GM12878 (cell line): ENCODE results near the gene RPS6KA3. TPM values are rescaled to one million over a fixed set of nuclear protein-coding genes. Genes with fewer than 3 reads are reported as not detected.

Experiments
- ATAC-seq: fragments of 200-7000 bp; cut with Tn5 transposase; 3 replicates; pipeline ENCODE4 v1.9.1; 2020; ENCODE audit warnings: mild to moderate bottlenecking, moderate library complexity
- BruUV-seq: library from RNA; stranded (reverse); fragments of 400-500 nt; replicated peaks from 2 replicates; lab custom pipeline; 2021; lab: Mats Ljungman, UMichigan
- CTCF ChIA-PET: fragments of 300-600 bp; sonication (Branson Sonifier 250); formaldehyde crosslinking; extraction: SDS; loops from one replicate; lab custom pipeline; 2021; ENCODE audit warnings: inconsistent platforms; lab: Yijun Ruan, JAX
- POLR2A ChIA-PET: fragments of 350-600 bp; formaldehyde crosslinking; extraction: SDS; loops from one replicate; lab custom pipeline; 2021; ENCODE audit warnings: inconsistent platforms; lab: Charles Lee
- RAD21 ChIA-PET: fragments of 300-600 bp; sonication (Branson Sonifier 250); formaldehyde crosslinking; loops from one replicate; lab custom pipeline; 2023; ENCODE audit warnings: antibody characterized with exemption; ENCODE audit not compliant: unreplicated experiment; lab: Charles Lee
- SMC1A ChIA-PET: fragments of 300-600 bp; sonication (Branson Sonifier 250); formaldehyde crosslinking; loops from one replicate; lab custom pipeline; 2023; ENCODE audit not compliant: unreplicated experiment, uncharacterized antibody; lab: Charles Lee
- DNase-seq: peaks from one replicate; pipeline ENCODE4 v3.0.0-alpha.2; 2011; ENCODE audit warnings: low read depth, low spot score
- FAIRE-seq: peaks from 3 replicates; lab custom pipeline; 2011; peaks lifted over from hg19 to GRCh38; lab: Jason Lieb, UNC
- H2AFZ ChIP-seq: 2 replicates; pipeline ENCODE4 v1.6.0; 2011; ENCODE audit warnings: low read depth, low read length, control low read depth; ENCODE audit not compliant: control insufficient read depth
- H3K27ac ChIP-seq: 2 replicates; pipeline ENCODE4 v1.5.1; 2011; ENCODE audit warnings: control low read depth; ENCODE audit not compliant: control insufficient read depth, insufficient read depth
- H3K27me3 ChIP-seq, 2 experiments: replicated peaks in 1 of 2; 2 replicates each; pipeline versions ENCODE4 v1.6.0 to v1.6.1; 2011; ENCODE audit warnings: low read length in 1 of 2; ENCODE audit not compliant: control insufficient read depth in 2 of 2, insufficient read depth in 2 of 2
- H3K36me3 ChIP-seq, 2 experiments: 2 replicates each; pipeline ENCODE4 v1.5.1; 2011; ENCODE audit warnings: low read length in 1 of 2; ENCODE audit not compliant: control insufficient read depth in 2 of 2, insufficient read depth in 2 of 2
- H3K4me1 ChIP-seq: 2 replicates; pipeline ENCODE4 v1.6.1; 2011; ENCODE audit warnings: mild to moderate bottlenecking, low read length, moderate library complexity, mixed read lengths; ENCODE audit not compliant: control insufficient read depth, insufficient read depth
- H3K4me2 ChIP-seq: 2 replicates; pipeline ENCODE4 v1.6.0; 2011; ENCODE audit warnings: control low read depth; ENCODE audit not compliant: control insufficient read depth, insufficient read depth
- H3K4me3 ChIP-seq: fragments of 200-600 bp; sonication (generic); 2 replicates; pipeline ENCODE4 v1.5.1; 2016
- H3K79me2 ChIP-seq: 2 replicates; pipeline ENCODE4 v1.6.0; 2011; ENCODE audit warnings: low read length; ENCODE audit not compliant: control insufficient read depth, insufficient read depth
- H3K9ac ChIP-seq: 2 replicates; pipeline ENCODE4 v1.8.0; 2011; ENCODE audit warnings: low read length, control low read depth, mixed read lengths; ENCODE audit not compliant: control insufficient read depth, insufficient read depth
- H3K9me3 ChIP-seq: replicated peaks from 3 replicates; pipeline ENCODE4 v1.5.1; 2011; ENCODE audit warnings: mild to moderate bottlenecking, low read length; ENCODE audit not compliant: control insufficient read depth, insufficient read depth
- H4K20me1 ChIP-seq: 2 replicates; pipeline ENCODE4 v1.6.0; 2011; ENCODE audit not compliant: control insufficient read depth, insufficient read depth
- CHD1 ChIP-seq: IDR thresholded peaks from 2 replicates; pipeline ENCODE4 v1.6.1; 2012; ENCODE audit warnings: low read depth, low read length, improper control_type of control experiment
- JUND ChIP-seq: IDR thresholded peaks from 2 replicates; pipeline ENCODE4 v1.6.1; 2012; ENCODE audit warnings: low read depth, mild to moderate bottlenecking, low read length, improper control_type of control experiment, moderate library complexity
- MYB ChIP-seq: fragments of 150-350 bp; IDR thresholded peaks from 2 replicates; pipeline ENCODE4 v1.6.1; 2014; ENCODE audit warnings: mild to moderate bottlenecking, low read depth, low read length, borderline replicate concordance
- NFYA ChIP-seq: IDR thresholded peaks from 2 replicates; pipeline ENCODE4 v1.6.1; 2011; ENCODE audit warnings: low read depth, mild to moderate bottlenecking, low read length, improper control_type of control experiment, borderline replicate concordance
- NFYB ChIP-seq: IDR thresholded peaks from 2 replicates; pipeline ENCODE4 v1.6.1; 2011; ENCODE audit warnings: low read depth, mild to moderate bottlenecking, low read length, improper control_type of control experiment, moderate library complexity; ENCODE audit not compliant: insufficient read depth
- PAX5 ChIP-seq: IDR thresholded peaks from 2 replicates; pipeline ENCODE4 v1.6.1; 2011; ENCODE audit warnings: low read depth, low read length, borderline replicate concordance
- SMARCA5 ChIP-seq: fragments of 450-650 bp; IDR thresholded peaks from 2 replicates; pipeline ENCODE4 v1.6.1; 2017; ENCODE audit warnings: mild to moderate bottlenecking
- YBX1 ChIP-seq: fragments of 450-650 bp; IDR thresholded peaks from 2 replicates; pipeline ENCODE4 v1.6.1; 2016; ENCODE audit warnings: antibody characterized with exemption
- ZNF687 ChIP-seq: fragments of 450-650 bp; IDR thresholded peaks from 2 replicates; pipeline ENCODE4 v1.6.1; 2017; ENCODE audit warnings: mild to moderate bottlenecking, moderate library complexity
- in situ Hi-C: fragments of 300-500 bp; cut with MboI; formaldehyde crosslinking; loops from 9 replicates; pipeline ENCODE4 v1.14.3; 2018; ENCODE audit warnings: mixed read lengths
- intact Hi-C: fragments of 100-400 bp; cut with micrococcal nuclease; formaldehyde crosslinking; loops from one replicate; pipeline ENCODE4 v1.14.2; 2022; ENCODE audit not compliant: unreplicated experiment
- polyA plus RNA-seq, 11 experiments: library from polyadenylated mRNA; depleted of rRNA in 4 of 11; unstranded in 6 of 11; stranded (reverse) in 5 of 11; fragments of >200 nt; fragmentation: Nextera tagmentation in 4 of 11; fragmentation: Illumina TruSeq in 1 of 11; extraction: Ambion mirVana in 4 of 11; extraction: Trizol in 1 of 11; gene quantifications; 1 replicate in 1 of 11; 2 replicates in 10 of 11; pipeline versions ENCODE4 v1.2.1 to v1.2.3, GENCODE V29; 2011 to 2016; ENCODE audit warnings: inconsistent platforms in 2 of 11, missing spikeins in 2 of 11, low read depth in 1 of 11
- total RNA-seq, 4 experiments: library from RNA; depleted of rRNA in 3 of 4; stranded (reverse); fragments of >200 nt in 3 of 4; fragmentation: Illumina TruSeq in 1 of 4; extraction: Trizol in 1 of 4; gene quantifications; 2 replicates each; pipeline versions ENCODE4 v1.2.1 to v1.2.3, GENCODE V29; 2013 to 2021
- TF ChIP-seq, protein P1 (sequence below): fragments of 450-650 bp; IDR thresholded peaks from 2 replicates; pipeline ENCODE4 v1.6.1; 2018; ENCODE audit warnings: borderline replicate concordance, mild to moderate bottlenecking; ENCODE audit not compliant: partially characterized antibody
- TF ChIP-seq, protein P2 (sequence below): fragments of 450-650 bp; IDR thresholded peaks from 2 replicates; pipeline ENCODE4 v1.6.1; 2017; ENCODE audit warnings: low read depth, mild to moderate bottlenecking, moderate library complexity
- TF ChIP-seq, protein P3 (sequence below): fragments of 450-650 bp; formaldehyde crosslinking; IDR thresholded peaks from 2 replicates; pipeline ENCODE4 v1.4.0; 2022; ENCODE audit warnings: mild to moderate bottlenecking, moderate library complexity

The RPS6KA3 gene
- total and polyA plus RNA-seq, 10 of the 15 experiments (the other 5 are each of a cell fraction or from before 2014, with no cell fraction given), result 2.8 to 35.6 (median 15.8) TPM

DNA sequence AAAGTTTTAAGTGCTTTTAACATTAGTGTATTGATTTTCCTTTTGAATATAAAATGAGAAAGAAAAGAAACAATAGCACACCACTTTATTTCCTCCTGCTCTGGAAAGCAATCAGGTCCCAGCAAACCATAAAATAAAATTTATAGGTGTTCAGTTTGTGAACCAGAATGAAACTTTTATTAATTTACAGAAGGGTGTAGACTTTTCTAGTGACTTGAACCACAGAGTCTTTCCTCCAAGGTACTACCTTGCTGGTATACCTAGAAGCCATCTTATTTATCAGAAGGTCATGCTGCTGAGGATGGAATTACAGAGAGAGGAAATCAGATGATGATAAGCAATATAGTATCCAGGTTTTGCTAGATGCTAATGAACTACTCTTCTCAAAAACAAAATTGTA, 27.6 kb upstream of the RPS6KA3 start:
- no peaks in the 10 kb centered on the region for H3K79me2 ChIP-seq
- H3K27me3 ChIP-seq, result peaks cover 0 to 3% of the 10 kb centered on the region in 2 experiments; a peak in 1 of 4 replicates
- intact Hi-C loops (no loop called here), in situ Hi-C loops (no loop called here)
- ChIA-PET SMC1A (no interaction called here), RAD21 (no interaction called here), CTCF (no interaction called here), POLR2A (no interaction called here)
- no peaks in the 10 kb centered on the region for H3K4me1 ChIP-seq
- FAIRE-seq, result no peak
- no peaks in the 10 kb centered on the region for H3K36me3 ChIP-seq
- H4K20me1 ChIP-seq, result no peaks in the 10 kb centered on the region
- H3K9me3 ChIP-seq, result no peaks in the 10 kb centered on the region
- no peak overlapping the region for H3K4me3 ChIP-seq
- H3K27ac ChIP-seq, result no peak overlapping the region
- H3K9ac ChIP-seq, result no peak overlapping the region
- ATAC-seq, result no peak
- BruUV-seq, result no TSS peak
- DNase-seq, result no peak
- no peak overlapping the region for H2AFZ ChIP-seq
- no peak overlapping the region for H3K4me2 ChIP-seq
- TF ChIP-seq, protein P1, sequence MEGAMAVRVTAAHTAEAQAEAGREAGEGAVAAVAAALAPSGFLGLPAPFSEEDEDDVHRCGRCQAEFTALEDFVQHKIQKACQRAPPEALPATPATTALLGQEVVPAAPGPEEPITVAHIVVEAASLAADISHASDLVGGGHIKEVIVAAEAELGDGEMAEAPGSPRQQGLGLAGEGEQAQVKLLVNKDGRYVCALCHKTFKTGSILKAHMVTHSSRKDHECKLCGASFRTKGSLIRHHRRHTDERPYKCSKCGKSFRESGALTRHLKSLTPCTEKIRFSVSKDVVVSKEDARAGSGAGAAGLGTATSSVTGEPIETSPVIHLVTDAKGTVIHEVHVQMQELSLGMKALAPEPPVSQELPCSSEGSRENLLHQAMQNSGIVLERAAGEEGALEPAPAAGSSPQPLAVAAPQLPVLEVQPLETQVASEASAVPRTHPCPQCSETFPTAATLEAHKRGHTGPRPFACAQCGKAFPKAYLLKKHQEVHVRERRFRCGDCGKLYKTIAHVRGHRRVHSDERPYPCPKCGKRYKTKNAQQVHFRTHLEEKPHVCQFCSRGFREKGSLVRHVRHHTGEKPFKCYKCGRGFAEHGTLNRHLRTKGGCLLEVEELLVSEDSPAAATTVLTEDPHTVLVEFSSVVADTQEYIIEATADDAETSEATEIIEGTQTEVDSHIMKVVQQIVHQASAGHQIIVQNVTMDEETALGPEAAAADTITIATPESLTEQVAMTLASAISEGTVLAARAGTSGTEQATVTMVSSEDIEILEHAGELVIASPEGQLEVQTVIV, result no peak
- TF ChIP-seq NFYB (no peak), MYB (no peak), CHD1 (no peak), JUND (no peak), ZNF687 (no peak), YBX1 (no peak), SMARCA5 (no peak), NFYA (no peak), PAX5 (no peak)
- TF ChIP-seq, protein P2, sequence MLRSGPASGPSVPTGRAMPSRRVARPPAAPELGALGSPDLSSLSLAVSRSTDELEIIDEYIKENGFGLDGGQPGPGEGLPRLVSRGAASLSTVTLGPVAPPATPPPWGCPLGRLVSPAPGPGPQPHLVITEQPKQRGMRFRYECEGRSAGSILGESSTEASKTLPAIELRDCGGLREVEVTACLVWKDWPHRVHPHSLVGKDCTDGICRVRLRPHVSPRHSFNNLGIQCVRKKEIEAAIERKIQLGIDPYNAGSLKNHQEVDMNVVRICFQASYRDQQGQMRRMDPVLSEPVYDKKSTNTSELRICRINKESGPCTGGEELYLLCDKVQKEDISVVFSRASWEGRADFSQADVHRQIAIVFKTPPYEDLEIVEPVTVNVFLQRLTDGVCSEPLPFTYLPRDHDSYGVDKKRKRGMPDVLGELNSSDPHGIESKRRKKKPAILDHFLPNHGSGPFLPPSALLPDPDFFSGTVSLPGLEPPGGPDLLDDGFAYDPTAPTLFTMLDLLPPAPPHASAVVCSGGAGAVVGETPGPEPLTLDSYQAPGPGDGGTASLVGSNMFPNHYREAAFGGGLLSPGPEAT, result no peak
- TF ChIP-seq, protein P3, sequence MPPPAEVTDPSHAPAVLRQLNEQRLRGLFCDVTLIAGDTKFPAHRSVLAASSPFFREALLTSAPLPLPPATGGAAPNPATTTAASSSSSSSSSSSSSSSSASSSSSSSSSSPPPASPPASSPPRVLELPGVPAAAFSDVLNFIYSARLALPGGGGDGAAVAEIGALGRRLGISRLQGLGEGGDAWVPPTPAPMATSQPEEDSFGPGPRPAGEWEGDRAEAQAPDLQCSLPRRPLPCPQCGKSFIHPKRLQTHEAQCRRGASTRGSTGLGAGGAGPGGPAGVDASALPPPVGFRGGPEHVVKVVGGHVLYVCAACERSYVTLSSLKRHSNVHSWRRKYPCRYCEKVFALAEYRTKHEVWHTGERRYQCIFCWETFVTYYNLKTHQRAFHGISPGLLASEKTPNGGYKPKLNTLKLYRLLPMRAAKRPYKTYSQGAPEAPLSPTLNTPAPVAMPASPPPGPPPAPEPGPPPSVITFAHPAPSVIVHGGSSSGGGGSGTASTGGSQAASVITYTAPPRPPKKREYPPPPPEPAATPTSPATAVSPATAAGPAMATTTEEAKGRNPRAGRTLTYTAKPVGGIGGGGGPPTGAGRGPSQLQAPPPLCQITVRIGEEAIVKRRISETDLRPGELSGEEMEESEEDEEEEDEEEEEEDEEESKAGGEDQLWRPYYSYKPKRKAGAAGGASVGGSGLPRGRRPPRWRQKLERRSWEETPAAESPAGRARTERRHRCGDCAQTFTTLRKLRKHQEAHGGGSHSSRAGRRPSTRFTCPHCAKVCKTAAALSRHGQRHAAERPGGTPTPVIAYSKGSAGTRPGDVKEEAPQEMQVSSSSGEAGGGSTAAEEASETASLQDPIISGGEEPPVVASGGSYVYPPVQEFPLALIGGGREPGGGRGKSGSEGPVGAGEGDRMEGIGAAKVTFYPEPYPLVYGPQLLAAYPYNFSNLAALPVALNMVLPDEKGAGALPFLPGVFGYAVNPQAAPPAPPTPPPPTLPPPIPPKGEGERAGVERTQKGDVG, result no peak
